Measurements from ENCODE around the gene CCDC74A. TPM values are rescaled to one million over a fixed set of nuclear protein-coding genes. Genes with fewer than 3 reads are reported as not detected.
"Not testable (repeated sequence)": the region's sequence is repeated elsewhere in the genome, so short reads cannot be mapped to it uniquely, and the experiment has no call there.

The CCDC74A gene
- polyA plus RNA-seq (ENCODE audit: insufficient read length in 4 of 4): 10 to 100 TPM; 10.5 to 21.6 (median 14.4) TPM

DNA sequence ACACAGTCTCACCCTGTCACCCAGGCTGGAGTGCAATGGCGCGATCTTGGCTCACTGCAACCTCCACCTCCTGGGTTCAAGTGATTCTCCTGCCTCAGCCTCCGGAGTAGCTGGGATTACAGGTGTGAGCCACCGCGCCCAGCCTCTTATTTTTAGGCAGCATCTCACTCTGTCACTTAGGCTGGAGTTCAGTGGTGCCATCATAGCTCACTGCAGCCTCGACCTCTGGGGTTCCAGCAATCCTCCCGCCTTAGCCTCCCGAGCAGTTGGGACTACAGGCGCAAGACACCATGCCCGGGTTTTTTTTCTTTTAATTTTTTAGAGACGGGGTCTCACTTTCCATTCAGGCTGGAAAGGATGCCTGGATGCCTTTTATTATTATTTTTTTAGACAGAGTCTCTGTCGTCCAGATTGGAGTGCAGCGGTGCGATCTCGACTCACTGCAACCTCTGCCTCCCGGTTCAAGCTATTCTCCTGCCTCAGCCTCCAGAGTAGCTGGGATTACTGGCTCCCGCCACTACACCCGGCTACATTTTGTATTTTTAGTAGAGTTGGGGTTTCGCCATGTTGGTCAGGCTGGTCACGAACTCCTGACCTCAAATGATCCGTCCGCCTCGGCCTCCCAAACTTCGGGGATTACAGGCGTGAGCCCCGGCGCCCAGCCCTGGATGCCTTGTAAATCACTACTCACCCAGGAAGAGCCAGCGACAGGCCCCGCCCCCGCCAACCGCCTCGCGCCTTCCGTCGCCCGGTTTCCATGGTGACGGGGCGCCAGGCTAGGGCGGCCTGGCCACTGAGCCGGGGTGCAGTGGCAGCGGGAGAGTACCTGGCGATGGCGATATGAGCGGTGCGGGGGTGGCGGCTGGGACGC lies at the start of gene CCDC74A:
CCDC74A (plus strand) TSS at position 758 of the 871 bp plus-strand sequence; CDS start at position 841, 83 bp downstream.
- DNase-seq (ENCODE audit: low read depth in 4 of 4, low spot score in 3 of 4): peak in 2 of 4 donors; percentile 24 to 39

DNA sequence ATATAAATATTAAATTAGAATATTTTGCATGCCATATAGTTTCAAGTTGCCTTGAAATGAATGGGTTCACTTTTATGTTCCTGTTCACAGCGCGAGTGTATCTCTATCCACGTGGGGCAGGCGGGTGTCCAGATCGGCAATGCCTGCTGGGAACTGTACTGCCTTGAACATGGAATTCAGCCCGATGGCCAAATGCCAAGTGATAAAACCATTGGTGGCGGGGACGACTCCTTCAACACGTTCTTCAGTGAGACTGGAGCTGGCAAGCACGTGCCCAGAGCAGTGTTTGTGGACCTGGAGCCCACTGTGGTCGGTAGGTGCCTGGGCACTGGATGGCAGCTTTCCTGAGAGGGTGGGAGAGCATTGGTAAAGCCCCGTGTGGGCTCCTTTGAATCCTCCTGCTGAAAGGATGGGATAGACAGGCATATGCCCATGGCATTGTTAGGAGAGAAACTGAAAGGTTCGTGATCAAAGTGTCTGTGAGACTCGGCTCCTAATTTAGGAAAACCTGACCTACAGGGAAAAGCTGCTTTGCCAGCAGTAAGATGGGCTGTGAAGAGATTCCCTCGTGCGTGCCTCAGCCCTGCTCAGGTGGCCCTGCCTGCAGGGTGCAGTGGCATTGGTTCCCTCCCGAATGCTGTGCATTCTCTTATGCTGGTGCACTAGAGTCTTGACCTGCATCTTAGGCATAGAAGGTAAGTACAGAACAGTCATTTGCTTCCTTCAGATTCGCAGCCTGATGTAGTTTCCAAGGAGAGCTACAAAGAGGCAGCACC lies 49.4 kb upstream of the CCDC74A start:
- DNase-seq (ENCODE audit: low read depth in 4 of 4, low spot score in 3 of 4): not testable (repeated sequence)

DNA sequence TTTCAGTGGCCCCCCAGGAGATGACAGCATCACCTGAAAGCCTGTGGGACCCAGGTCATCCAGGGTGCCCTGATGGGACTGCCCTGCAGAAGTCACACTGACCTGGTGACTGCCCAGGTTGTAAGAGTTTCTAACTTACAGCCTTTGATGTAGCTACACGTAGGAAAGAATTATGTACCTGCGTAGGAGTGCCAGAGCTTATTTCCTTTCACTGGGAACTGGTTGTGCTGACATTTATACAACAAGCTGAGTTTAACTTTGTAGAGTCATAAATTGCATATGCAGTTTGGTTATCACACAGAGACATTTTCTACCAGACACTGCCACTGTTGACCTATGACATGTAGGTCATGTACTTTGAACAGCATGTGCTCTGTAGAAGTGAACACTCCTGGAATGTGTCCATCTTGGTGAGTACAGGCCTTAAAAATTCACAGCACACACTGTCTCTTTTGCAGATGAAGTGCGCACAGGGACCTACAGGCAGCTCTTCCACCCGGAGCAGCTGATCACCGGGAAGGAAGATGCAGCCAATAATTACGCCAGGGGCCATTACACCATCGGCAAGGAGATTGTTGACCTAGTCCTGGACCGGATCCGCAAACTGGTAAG lies 48.7 kb upstream of the CCDC74A start:
- not testable (repeated sequence) for DNase-seq (ENCODE audit: low read depth in 4 of 4, low spot score in 3 of 4)

DNA sequence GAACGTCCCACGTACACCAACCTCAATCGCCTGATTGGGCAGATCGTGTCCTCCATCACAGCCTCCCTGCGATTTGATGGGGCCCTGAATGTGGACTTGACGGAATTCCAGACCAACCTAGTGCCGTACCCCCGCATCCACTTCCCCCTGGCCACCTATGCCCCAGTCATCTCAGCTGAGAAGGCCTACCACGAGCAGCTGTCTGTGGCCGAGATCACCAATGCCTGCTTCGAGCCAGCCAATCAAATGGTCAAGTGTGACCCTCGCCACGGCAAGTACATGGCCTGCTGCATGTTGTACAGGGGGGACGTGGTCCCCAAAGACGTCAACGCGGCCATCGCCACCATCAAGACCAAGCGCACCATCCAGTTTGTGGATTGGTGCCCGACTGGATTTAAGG lies 47.3 kb upstream of the CCDC74A start:
- DNase-seq (ENCODE audit: low read depth in 4 of 4, low spot score in 3 of 4): not testable (repeated sequence)

DNA sequence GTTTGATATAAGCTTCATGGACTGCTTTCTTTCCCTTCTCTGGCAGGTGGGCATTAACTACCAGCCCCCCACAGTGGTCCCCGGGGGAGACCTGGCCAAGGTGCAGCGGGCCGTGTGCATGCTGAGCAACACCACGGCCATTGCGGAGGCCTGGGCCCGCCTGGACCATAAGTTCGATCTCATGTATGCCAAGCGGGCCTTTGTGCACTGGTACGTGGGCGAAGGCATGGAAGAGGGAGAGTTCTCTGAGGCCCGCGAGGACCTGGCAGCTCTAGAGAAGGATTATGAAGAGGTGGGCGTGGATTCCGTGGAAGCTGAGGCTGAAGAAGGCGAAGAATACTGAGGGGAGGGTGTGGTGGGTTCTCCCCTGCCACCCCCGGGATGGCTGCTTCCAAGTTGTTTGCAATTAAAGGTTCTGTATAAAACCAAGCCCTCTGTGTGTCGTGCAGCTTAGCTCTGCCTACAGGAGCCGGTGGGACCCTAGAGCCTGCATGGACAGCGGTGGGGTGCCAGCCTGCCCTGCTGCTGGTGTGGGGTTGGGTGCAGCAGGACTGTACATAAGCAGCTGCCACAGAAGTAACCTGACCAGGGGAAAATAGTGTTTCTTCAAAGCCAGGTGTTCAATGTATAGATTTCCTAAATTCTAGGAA lies 45.1 kb upstream of the CCDC74A start:
- DNase-seq (ENCODE audit: low read depth in 4 of 4, low spot score in 3 of 4): not testable (repeated sequence)

DNA sequence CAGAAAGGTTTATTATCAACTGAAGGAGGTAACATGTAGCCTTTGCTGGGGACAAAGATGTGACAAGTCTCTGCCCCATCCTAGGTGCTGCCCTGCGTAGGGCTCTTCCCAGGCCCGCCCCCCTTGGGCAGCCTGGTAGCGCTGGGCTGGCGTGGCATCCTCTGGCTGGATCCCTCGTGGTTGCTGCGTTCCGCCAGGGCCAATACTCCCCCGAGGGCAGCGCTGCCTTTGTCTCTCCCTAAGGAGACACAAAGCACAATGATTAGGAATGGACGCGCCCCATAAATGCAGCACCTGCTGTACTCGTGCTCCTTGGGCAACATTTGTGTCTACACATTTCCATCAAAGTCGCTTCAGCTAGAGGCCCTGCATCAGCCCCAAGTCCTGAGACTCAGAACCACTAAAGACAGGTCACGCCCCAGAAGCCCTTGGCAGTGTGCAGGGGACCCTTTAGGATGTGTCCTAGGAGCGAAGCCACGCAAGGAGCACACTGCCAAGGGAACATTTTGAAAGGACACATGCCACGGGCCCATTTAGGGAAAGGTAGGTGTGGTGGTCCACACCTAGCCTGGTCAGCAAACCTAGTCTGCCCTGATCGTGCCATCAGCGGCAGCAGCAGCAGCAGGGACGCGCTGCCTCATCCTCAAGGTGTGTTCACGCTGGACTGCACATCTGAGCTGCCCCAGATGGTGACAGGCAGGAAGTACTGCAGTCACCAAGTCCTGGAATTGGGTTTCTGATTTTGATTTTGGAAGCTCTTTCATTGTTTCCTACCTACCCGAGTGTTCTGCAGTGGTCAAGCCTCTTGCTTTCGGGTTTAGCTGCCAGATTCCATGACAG lies 43.5 kb upstream of the CCDC74A start:
- DNase-seq (ENCODE audit: low read depth in 4 of 4, low spot score in 3 of 4): not testable (repeated sequence)

DNA sequence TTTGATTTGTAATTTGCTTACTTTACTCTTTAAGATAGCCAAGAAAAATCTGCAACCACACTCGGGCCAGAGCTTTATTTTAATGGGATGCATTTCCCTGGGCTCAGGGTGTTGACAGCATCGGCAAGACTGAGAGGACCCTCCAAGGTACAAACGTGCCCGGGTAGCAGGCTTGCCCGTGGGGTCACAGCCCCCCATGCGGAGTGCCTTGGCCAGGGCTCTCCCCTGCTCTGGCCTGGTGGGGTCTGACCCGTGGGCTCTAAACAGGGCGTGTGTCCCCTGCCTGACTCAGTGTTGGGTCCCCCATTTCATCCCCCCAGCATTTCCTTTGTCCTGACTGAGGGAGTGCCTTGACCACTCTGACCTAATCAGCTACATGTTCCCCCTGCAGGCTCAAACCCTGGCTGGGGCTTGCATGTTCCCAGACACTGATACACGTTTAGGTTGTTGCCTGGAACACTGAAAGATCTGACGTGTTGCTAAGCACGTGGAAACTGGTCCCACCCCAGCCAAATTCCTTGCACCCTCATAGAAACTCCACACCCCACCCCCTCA lies 42.7 kb upstream of the CCDC74A start:
- DNase-seq (ENCODE audit: low read depth in 4 of 4, low spot score in 3 of 4): not testable (repeated sequence)

DNA sequence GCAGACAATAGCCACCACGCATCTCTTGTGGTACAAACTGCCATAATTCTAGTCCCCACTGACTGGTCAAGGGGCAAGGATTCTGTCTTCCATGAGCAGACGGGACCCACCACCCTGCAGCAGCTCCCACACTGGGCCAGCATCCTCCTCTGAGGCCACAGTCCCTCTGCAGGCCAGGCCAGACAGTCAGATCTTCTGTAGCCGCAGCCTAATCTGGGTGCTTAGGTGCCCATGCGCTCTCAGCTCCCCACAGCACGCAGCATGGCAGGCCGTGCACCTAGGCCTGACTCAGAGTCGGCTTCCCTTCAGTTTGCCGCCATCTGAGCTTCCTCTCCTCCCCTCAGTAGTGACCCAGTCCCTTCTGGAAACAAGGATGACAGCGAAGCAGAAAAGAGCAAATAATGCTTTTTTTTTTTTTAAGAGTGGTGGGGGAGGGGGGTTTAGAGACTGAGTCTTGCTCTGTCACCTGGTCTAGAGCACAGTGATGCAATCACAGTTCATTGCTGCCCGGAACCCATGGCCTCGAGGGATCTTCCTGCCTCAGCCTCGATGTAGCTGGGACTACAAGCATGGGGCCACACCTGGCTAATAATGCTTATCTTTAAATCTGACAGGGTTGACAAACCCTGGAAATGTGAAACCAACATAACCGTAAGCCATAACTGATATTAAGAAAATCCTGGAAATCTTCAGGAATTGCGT lies 41.3 kb upstream of the CCDC74A start:
- not testable (repeated sequence) for DNase-seq (ENCODE audit: low read depth in 4 of 4, low spot score in 3 of 4)

DNA sequence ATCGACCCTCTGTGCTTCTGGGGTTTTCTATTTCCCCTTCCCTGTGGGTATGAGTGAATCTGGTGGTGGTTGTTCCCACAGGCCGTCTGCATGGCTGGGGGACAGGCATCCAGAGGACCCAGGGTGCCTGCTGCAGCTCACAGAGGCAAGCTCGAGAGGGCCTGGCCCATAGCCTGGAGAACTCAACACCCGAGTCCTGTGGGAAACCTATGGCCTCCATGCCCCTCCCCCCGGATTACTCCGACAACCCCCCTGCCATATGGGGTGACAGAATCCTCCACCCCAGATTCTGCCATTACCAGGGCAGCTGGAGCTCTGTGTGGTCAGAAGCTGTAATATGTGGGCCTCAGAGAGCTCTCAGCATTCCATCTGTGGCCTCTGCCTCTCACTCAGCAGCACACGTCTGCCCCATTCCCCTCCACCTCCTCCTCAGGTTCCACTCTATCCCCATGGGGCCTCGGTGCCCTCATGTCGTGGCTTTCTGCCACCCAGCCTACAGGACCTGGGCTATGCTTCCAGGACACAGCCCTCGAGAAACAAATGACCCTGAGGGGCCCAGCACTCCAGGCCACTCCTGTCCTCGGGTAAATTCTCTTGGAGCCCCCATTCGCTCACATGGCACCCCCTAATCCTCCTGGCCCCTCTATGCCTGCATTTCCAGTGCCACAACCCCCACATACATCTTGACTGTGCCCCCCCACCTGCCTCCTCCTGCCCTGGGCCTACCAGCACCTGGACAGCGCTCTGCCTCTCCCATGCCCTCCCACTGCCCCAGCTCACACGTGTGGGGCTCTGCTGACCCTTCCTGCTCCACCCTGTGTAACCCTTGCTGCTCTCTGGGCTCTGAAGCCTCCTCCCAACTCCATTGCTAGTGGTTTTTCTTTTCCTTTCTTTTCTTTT lies 39.1 kb upstream of the CCDC74A start:
- DNase-seq (ENCODE audit: low read depth in 4 of 4, low spot score in 3 of 4): no peak

DNA sequence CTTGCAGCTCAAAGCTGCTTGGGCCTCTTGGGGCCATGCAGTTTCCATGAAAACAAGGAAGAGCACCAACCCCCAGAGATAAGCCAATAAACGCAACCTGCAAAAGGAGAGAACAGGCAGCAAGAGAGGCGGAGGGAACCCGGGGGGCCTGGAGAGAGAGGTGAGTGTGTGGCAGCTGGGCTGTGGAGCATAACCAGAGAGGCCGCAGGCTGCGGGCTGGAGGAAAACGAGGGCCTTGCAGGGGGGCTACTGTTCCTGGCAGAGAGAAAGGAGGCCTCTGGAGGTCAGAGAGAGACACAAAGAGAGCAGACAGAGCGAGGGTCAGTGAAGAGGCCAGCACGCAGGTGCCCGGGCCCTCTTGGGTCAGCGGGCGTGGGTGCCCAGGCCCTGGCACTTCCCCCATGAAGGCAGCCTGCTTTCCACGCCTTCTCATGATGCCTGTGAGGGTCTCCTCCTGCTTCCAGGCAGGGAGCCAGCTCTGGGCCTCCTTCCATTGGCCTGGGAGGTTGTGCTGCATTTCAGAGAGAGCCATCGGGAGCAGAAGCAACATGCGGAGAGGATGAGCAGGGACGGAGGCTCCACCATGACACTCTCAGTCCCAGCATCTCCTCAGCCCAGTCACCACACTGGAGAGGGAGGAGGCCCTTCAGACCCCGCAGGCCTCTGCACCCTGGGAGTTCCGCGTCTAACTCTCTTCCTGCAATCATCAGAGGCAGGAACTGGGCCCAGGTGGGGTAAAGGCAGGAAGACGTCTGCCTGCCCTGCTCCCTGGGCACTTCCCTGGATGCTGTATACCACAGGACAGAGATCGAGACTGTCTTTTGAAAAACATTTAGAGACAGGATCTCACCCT lies 36.8 kb upstream of the CCDC74A start:
- DNase-seq (ENCODE audit: low read depth in 4 of 4, low spot score in 3 of 4): not testable (repeated sequence)

DNA sequence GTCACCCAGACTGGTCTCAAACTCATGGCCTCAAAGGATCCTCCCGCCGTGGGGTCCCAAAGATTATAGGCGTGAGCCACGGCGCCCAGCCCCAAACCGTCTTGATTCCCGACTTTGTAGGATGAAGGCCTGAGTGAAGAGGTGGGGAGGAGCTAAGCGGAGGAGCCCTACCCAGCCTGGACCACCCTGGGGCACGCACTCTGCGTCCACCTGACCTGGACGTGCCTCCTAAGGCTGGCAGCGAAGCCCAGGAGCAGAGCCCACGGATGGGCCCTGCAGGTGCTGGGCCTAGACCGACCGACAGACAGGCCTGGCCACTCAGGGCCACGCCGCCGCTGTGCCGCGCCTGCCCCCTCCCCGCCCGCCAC lies 36.2 kb upstream of the CCDC74A start:
- DNase-seq (ENCODE audit: low read depth in 4 of 4, low spot score in 3 of 4): not testable (repeated sequence)

DNA sequence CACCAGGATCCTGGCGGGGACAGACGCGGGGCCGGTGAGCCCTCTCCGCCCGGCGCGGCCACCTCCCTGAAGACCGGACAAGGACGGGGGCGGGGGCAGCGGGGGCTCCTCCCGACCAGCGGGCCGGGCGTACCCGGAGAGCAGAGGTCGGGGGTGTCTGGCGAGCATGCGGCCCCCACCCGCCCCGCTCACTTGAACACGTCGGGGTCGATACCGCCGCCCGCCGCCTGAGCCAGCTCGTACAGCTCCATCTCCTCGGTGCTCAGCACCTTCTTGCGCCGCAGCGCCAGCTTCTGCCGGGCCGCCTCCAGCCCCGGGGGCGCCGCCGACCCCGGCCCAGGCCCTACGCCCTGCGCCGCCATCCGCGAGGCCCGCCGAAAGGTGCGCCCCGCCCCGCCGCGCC lies 35.7 kb upstream of the CCDC74A start, which contains the start of gene MZT2A:
MZT2A (minus strand) TSS at position 383 of the 403 bp plus-strand sequence; CDS start at position 362, 21 bp downstream.
- DNase-seq (ENCODE audit: low read depth in 4 of 4, low spot score in 3 of 4): not testable (repeated sequence)

DNA sequence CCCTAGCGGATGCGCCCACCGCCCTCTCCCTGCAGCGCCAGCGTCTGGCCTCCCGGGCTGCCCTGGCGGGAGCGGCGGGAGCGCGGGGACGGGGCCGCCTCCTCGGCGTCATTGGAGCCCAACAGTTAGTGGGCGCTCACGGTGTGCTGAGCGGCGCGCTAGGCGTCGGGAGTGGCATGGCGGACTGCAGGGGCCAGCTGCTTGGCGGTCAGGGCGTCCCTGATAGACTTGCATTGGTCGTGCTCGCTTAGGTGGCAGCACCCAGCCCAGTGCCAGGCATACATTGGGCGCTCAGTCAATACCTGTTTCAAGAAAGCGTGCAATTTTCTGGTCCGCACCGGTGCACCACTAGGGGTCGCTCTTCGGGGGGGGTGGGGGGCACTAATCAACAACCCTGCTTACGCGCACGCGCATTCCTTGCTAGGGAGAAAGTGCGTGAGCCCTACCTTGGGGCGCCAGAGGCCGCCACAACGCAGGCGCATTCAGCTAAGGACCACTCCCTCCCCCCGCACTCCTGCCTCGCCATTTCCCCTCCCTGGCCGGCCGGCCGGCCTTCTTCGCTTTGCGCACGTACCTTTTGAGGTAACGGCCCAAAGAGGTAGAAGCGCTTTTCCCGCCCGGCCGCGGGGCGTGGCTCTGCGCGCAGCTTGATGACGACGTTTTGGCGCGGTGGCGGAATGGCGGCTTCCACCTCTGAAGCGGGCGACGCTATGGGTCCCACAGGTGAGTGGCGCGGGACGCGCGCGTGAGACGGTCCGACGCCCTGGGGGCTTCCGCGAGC lies 35.1 kb upstream of the CCDC74A start:
- DNase-seq (ENCODE audit: low read depth in 4 of 4, low spot score in 3 of 4): peak; percentile 85 to 89 (median 88)

DNA sequence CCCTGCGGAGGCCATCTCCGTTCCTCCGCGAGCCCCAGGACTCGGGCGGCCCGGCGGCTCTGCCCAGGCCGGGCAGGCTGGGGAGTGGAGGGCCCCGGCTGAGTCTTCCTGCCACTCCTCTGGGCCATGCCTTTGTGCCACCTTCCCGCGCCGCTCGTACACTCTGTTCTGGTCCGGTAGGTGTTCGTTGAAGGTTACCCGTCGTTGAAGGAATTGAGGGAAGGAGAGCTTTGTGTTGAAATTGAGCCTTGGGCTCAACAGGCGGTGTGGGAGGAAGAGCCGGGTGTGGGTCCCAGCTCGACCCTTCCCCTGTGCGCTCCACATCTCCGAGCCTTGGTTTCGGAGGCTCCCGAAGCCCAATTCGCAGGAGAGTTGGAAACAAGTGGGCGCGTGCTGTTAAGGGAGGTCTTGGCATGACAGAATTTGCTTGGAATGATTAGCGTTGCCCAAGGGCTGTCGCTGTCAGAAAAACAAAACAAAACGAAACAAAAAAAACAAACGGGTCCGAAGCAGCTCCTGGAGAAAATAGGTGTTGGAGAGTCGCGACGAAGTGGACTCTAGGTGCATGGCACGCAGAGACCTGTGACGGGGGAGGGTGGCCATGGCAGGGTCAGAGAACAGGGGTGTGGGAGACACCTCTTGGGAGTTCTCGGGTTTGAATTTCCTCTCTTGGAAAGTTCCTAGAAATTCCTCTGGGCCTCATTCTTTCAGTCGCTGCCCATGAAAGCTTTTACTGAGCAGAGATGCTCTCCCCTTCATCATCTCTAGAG lies 34.3 kb upstream of the CCDC74A start:
- DNase-seq (ENCODE audit: low read depth in 4 of 4, low spot score in 3 of 4): no peak

DNA sequence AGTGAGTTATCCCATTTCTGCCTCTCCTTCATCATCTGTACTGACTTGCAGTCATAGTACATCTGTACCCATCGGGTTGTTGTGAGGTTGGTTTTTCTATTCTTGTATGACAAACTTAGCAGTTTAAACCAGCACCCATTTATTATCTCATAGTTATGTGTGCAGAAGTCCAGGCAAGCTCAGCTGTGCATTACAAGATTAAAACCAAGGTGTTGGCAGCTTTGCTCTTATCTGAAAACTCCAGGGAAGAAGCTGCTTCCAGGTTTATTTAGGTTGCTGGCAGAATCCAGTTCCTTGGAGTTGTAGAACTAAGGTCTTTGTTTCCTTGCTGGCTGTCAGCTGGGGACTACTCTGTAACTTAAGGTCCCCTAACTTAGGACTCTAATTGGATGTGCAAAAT lies 32.2 kb upstream of the CCDC74A start:
- DNase-seq (ENCODE audit: low read depth in 4 of 4, low spot score in 3 of 4): not testable (repeated sequence)

All from left renal pelvis (tissue), 4 donors.